Measurements from ENCODE around the gene DLG2. TPM values are rescaled to one million over a fixed set of nuclear protein-coding genes. Genes with fewer than 3 reads are reported as not detected.

Gene DLG2
- total and polyA plus RNA-seq, 2 of the 4 experiments (the other 2 are of a cell fraction), result 0.31 to 0.36 TPM

- H4K8ac ChIP-seq (ENCODE audit: low read depth in 2 of 2, low read length in 2 of 2), result no peak overlapping the region
- H4K20me1 ChIP-seq (ENCODE audit: insufficient read depth, low read length), result no peaks in the 10 kb centered on the region
- intact Hi-C loops (cut with micrococcal nuclease) (no loop called here), in situ Hi-C loops (cut with MboI; ENCODE audit: low sequenced_read_pairs) (no loop called here), dilution Hi-C loops (cut with HindIII; ENCODE audit: low sequenced_read_pairs, unreplicated experiment) (no loop called here)
- H2AFZ ChIP-seq (replicated peaks; ENCODE audit: low read length, poor library complexity), result no peak overlapping the region
- TF ChIP-seq FOS (IDR thresholded peaks at IDR 0.05; ENCODE audit: low read depth, low read length), result no peak
- no peak for TF ChIP-seq CEBPB (IDR thresholded peaks at IDR 0.05; ENCODE audit: low read depth, low read length)
- TF ChIP-seq, protein P1, sequence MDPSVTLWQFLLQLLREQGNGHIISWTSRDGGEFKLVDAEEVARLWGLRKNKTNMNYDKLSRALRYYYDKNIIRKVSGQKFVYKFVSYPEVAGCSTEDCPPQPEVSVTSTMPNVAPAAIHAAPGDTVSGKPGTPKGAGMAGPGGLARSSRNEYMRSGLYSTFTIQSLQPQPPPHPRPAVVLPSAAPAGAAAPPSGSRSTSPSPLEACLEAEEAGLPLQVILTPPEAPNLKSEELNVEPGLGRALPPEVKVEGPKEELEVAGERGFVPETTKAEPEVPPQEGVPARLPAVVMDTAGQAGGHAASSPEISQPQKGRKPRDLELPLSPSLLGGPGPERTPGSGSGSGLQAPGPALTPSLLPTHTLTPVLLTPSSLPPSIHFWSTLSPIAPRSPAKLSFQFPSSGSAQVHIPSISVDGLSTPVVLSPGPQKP (IDR thresholded peaks at IDR 0.05; ENCODE audit: borderline replicate concordance, low read depth, low read length), result no peak
- TF ChIP-seq BHLHE40 (IDR thresholded peaks at IDR 0.05; ENCODE audit: low read depth, low read length), result no peak
- no peak for TF ChIP-seq POLR2A (IDR thresholded peaks at IDR 0.05; ENCODE audit: low read depth, low read length)
- TF ChIP-seq USF2 (IDR thresholded peaks at IDR 0.05; ENCODE audit: low read depth, low read length), result no peak
- TF ChIP-seq MXI1 (IDR thresholded peaks at IDR 0.05; ENCODE audit: borderline replicate concordance, low read depth, low read length), result no peak
- no peak for TF ChIP-seq RCOR1 (IDR thresholded peaks at IDR 0.05; ENCODE audit: insufficient replicate concordance, low read length)
- no peak for TF ChIP-seq RAD21 (IDR thresholded peaks at IDR 0.05; ENCODE audit: low read length)
- TF ChIP-seq SMC3 (IDR thresholded peaks at IDR 0.05; ENCODE audit: low read depth, low read length), result no peak
- ATAC-seq (ENCODE audit: low read depth) (no peak), DNase-seq (no peak)
- no peak overlapping the region for H3K4me2 ChIP-seq (ENCODE audit: low read depth, low read length)
- no peak overlapping the region for H3K14ac ChIP-seq (replicated peaks; ENCODE audit: low read depth, low read length)
- no peak overlapping the region for H4K5ac ChIP-seq (ENCODE audit: low read depth, low read length)
- H3K27me3 ChIP-seq (ENCODE audit: control insufficient read depth, insufficient read depth, low read length), result no peaks in the 10 kb centered on the region
- H3K4ac ChIP-seq (ENCODE audit: low read depth, low read length), result no peak overlapping the region
- H3K4me1 ChIP-seq (ENCODE audit: control insufficient read depth, insufficient read depth, low read length), result no peaks in the 10 kb centered on the region
- no peak overlapping the region for H3K23ac ChIP-seq (ENCODE audit: low read depth, low read length)
- no peak overlapping the region for H3K56ac ChIP-seq (ENCODE audit: extremely low read depth, insufficient read depth, low read length)
- no TSS peak for BruUV-seq (replicated peaks)
- H3K79me1 ChIP-seq (ENCODE audit: low read depth in 1 of 2, low read length in 2 of 2), result no peaks in the 10 kb centered on the region
- H3K9me1 ChIP-seq (ENCODE audit: insufficient read depth, low read length), result no peaks in the 10 kb centered on the region
- no peaks in the 10 kb centered on the region for H3K9me3 ChIP-seq (ENCODE audit: control insufficient read depth, insufficient read depth, low read length)
- no peak overlapping the region for H2AK9ac ChIP-seq (replicated peaks; ENCODE audit: low read depth, low read length, poor library complexity)
- H4K91ac ChIP-seq (ENCODE audit: insufficient read depth, low read depth, low read length), result no peak overlapping the region
- H3K27ac ChIP-seq (ENCODE audit: insufficient read depth, low read length), result no peak overlapping the region
- CTCF ChIA-PET, result no interaction called here
- H3K18ac ChIP-seq (ENCODE audit: low read depth, low read length), result no peak overlapping the region
- POLR2A ChIA-PET (ENCODE audit: unreplicated experiment), result no interaction called here
- no peaks in the 10 kb centered on the region for H3K36me3 ChIP-seq (ENCODE audit: control insufficient read depth, insufficient read depth, low read length)
- no peak overlapping the region for H2BK15ac ChIP-seq (ENCODE audit: low read depth, low read length)
- no peak overlapping the region for H2BK120ac ChIP-seq (ENCODE audit: low read depth, low read length)
- no peak overlapping the region for H3K4me3 ChIP-seq (ENCODE audit: insufficient read depth, low read depth, low read length)
- H2BK5ac ChIP-seq (ENCODE audit: low read depth, low read length, poor library complexity, severe bottlenecking), result no peak overlapping the region
- no CpG with 5 or more reads among the region's 2 CpGs for WGBS, 2 experiments (ENCODE audit: extremely low coverage in 2 of 2, insufficient read length in 1 of 2)
- no peak overlapping the region for H3K9ac ChIP-seq (ENCODE audit: low read depth, low read length)
- H2BK20ac ChIP-seq (ENCODE audit: low read depth, low read length), result no peak overlapping the region
- H2AK5ac ChIP-seq (ENCODE audit: low read depth, low read length), result no peak overlapping the region
Observed at GRCh38 chr11:83427943-83428342, 2199.2 kb downstream of the DLG2 start.

Measured in IMR-90 (cell line).